ENCODE results near the gene TRH.

- no peak for TF ChIP-seq CDX4 (CRISPR knock-in tag; IDR thresholded peaks at IDR 0.05; ENCODE audit: borderline replicate concordance)
- no peak for TF ChIP-seq ATF3 (CRISPR knock-in tag; conservative IDR thresholded peaks at IDR 0.05)
- no peak for TF ChIP-seq JUN (CRISPR knock-in tag; IDR thresholded peaks at IDR 0.05)
- no peak for TF ChIP-seq MAX (CRISPR knock-in tag; IDR thresholded peaks at IDR 0.05)
- TF ChIP-seq CTCF (IDR thresholded peaks at IDR 0.05), result peak; percentile 59
- no peak for TF ChIP-seq JAZF1 (CRISPR knock-in tag; IDR thresholded peaks at IDR 0.05)
- TF ChIP-seq IRF1 (CRISPR knock-in tag; IDR thresholded peaks at IDR 0.05), result no peak
- no peak for TF ChIP-seq NR1H2 (CRISPR knock-in tag; IDR thresholded peaks at IDR 0.05)
- no peak for TF ChIP-seq CBFB (CRISPR knock-in tag; IDR thresholded peaks at IDR 0.05; ENCODE audit: low read depth)
- TF ChIP-seq STAT6 (CRISPR knock-in tag; conservative IDR thresholded peaks at IDR 0.05; ENCODE audit: low read depth), result no peak
- no peak for TF ChIP-seq E2F1 (CRISPR knock-in tag; IDR thresholded peaks at IDR 0.05)
- TF ChIP-seq GABPB1 (CRISPR knock-in tag; IDR thresholded peaks at IDR 0.05), result no peak
- TF ChIP-seq ZNF512 (CRISPR knock-in tag; IDR thresholded peaks at IDR 0.05; ENCODE audit: borderline replicate concordance), result no peak
- TF ChIP-seq CREM (CRISPR knock-in tag; IDR thresholded peaks at IDR 0.05), result no peak
These were observed 32.2 kb upstream of the TRH start for GRCh38 chr3:129942296-129942695.
